K562 (cell line): ENCODE measurements around the gene RASL11A. TPM values are rescaled to one million over a fixed set of nuclear protein-coding genes. Genes with fewer than 3 reads are reported as not detected.
A peak's percentile ranks its signal among the peaks of the same experiment; 100 is the strongest.

Experiments
- EGR1 ChIP-seq: fragments of 450-650 bp; conservative IDR thresholded peaks from 2 replicates; pipeline ENCODE4 v1.6.1; 2017; ENCODE audit warnings: mild to moderate bottlenecking
- FOXM1 ChIP-seq, 2 experiments: fragments of 450-650 bp in 1 of 2; sonication (generic) in 1 of 2; formaldehyde crosslinking in 1 of 2; IDR thresholded peaks; 2 replicates each; pipeline versions ENCODE4 v1.6.1 to v1.9.0; 2017 to 2022; ENCODE audit warnings: low read depth in 2 of 2, mild to moderate bottlenecking in 2 of 2, missing genetic modification reagents in 1 of 2, moderate library complexity in 1 of 2
- HDAC1 ChIP-seq, 2 experiments: fragments of 450-650 bp; IDR thresholded peaks; 2 replicates each; pipeline ENCODE4 v1.6.1; 2016 to 2017; ENCODE audit warnings: inconsistent platforms in 1 of 2, mild to moderate bottlenecking in 1 of 2, moderate library complexity in 1 of 2
- HDAC3 ChIP-seq: fragments of 450-650 bp; IDR thresholded peaks from 2 replicates; pipeline ENCODE4 v1.6.1; 2018; ENCODE audit warnings: borderline replicate concordance, mild to moderate bottlenecking, moderate library complexity; ENCODE audit not compliant: partially characterized antibody
- KDM1A ChIP-seq, 2 experiments: fragments of 450-650 bp; IDR thresholded peaks; 2 replicates each; pipeline ENCODE4 v1.6.1; 2016; ENCODE audit warnings: mild to moderate bottlenecking in 2 of 2
- MAX ChIP-seq: sonication (generic); formaldehyde crosslinking; IDR thresholded peaks from 2 replicates; pipeline ENCODE4 v1.9.0; 2022; ENCODE audit warnings: mild to moderate bottlenecking, missing genetic modification reagents
- MCM7 ChIP-seq, 2 experiments: fragments of 450-650 bp; IDR thresholded peaks; 2 replicates each; pipeline ENCODE4 v1.6.1; 2016 to 2018
- MECOM ChIP-seq: fragments of 250-450 bp; sonication (Bioruptor Pico); IDR thresholded peaks from 2 replicates; pipeline ENCODE4 v1.8.0; 2022; ENCODE audit warnings: inconsistent platforms
- MTA1 ChIP-seq: fragments of 450-650 bp; IDR thresholded peaks from 2 replicates; pipeline ENCODE4 v1.6.1; 2017; ENCODE audit warnings: borderline replicate concordance
- MTA2 ChIP-seq: fragments of 450-650 bp; IDR thresholded peaks from 2 replicates; pipeline ENCODE4 v1.6.1; 2016; ENCODE audit warnings: low read depth
- MYBL2 ChIP-seq, 2 experiments: fragments of 450-650 bp in 1 of 2; sonication (generic) in 1 of 2; formaldehyde crosslinking in 1 of 2; IDR thresholded peaks; 2 replicates each; pipeline versions ENCODE4 v1.6.1 to v1.8.1; 2017 to 2022; ENCODE audit warnings: borderline replicate concordance in 1 of 2, inconsistent platforms in 1 of 2, low read depth in 1 of 2, mild to moderate bottlenecking in 1 of 2, missing genetic modification reagents in 1 of 2, moderate library complexity in 1 of 2
- NCOA1 ChIP-seq: fragments of 450-650 bp; IDR thresholded peaks from 2 replicates; pipeline ENCODE4 v1.6.1; 2016; ENCODE audit warnings: low read depth
- NRF1 ChIP-seq, 2 experiments: fragments of 450-650 bp; IDR thresholded peaks in 1 of 2; conservative IDR thresholded peaks in 1 of 2; 2 replicates each; pipeline ENCODE4 v1.6.1; 2014; ENCODE audit warnings: mild to moderate bottlenecking in 2 of 2
- PML ChIP-seq: IDR thresholded peaks from 2 replicates; pipeline ENCODE4 v1.6.1; 2012; ENCODE audit warnings: low read length, inconsistent platforms
- POLR2AphosphoS5 ChIP-seq: IDR thresholded peaks from 2 replicates; pipeline ENCODE4 v1.6.1; 2011; ENCODE audit warnings: mild to moderate bottlenecking, low read depth, low read length, moderate library complexity; ENCODE audit not compliant: control insufficient read depth, insufficient read depth
- RBM14 ChIP-seq: fragments of 200-400 bp; formaldehyde crosslinking; IDR thresholded peaks from 2 replicates; pipeline ENCODE4 v1.6.1; 2018; ENCODE audit warnings: low read depth, mild to moderate bottlenecking, low read length, moderate library complexity, borderline replicate concordance; ENCODE audit not compliant: insufficient read depth
- SMARCB1 ChIP-seq: IDR thresholded peaks from 2 replicates; pipeline ENCODE4 v1.6.1; 2011; ENCODE audit warnings: improper control_type of control experiment, low read depth; ENCODE audit not compliant: insufficient read length
- STAT6 ChIP-seq: sonication (generic); formaldehyde crosslinking; IDR thresholded peaks from 2 replicates; pipeline ENCODE4 v1.8.1; 2023; ENCODE audit warnings: mild to moderate bottlenecking, missing genetic modification reagents
- ZNF263 ChIP-seq: sonication (generic); formaldehyde crosslinking; IDR thresholded peaks from 2 replicates; pipeline ENCODE4 v1.8.0; 2022; ENCODE audit warnings: mild to moderate bottlenecking, missing genetic modification reagents, borderline replicate concordance
- ZNF699 ChIP-seq: fragments of 250-450 bp; sonication (Bioruptor Pico); IDR thresholded peaks from 2 replicates; pipeline ENCODE4 v1.8.0; 2021; ENCODE audit warnings: mild to moderate bottlenecking, moderate library complexity; ENCODE audit not compliant: insufficient replicate concordance
- ZNF785 ChIP-seq: fragments of 250-450 bp; sonication (Bioruptor Pico); IDR thresholded peaks from 2 replicates; pipeline ENCODE4 v1.4.0; 2020; ENCODE audit warnings: mild to moderate bottlenecking
- ZZZ3 ChIP-seq: fragments of 450-650 bp; IDR thresholded peaks from 2 replicates; pipeline ENCODE4 v1.6.1; 2016; ENCODE audit warnings: antibody characterized with exemption, mild to moderate bottlenecking, moderate library complexity
- polyA plus RNA-seq, 8 experiments: library from polyadenylated mRNA; depleted of rRNA in 4 of 8; stranded (reverse) in 5 of 8; unstranded in 3 of 8; fragments of >200 nt; fragmentation: Nextera tagmentation in 2 of 8; fragmentation: Illumina TruSeq in 1 of 8; extraction: Ambion mirVana in 2 of 8; extraction: Trizol in 1 of 8; gene quantifications; 2 replicates each; pipeline versions ENCODE4 v1.2.1 to v1.2.3, GENCODE V29; 2011 to 2014; ENCODE audit warnings: inconsistent platforms in 1 of 8, missing spikeins in 1 of 8
- total RNA-seq, 7 experiments: library from RNA; depleted of rRNA in 6 of 7; stranded (reverse); fragments of >200 nt in 6 of 7; fragmentation: Illumina TruSeq in 2 of 7; extraction: Trizol in 2 of 7; gene quantifications; 2 replicates each; pipeline versions ENCODE4 v1.2.1 to v1.2.3, GENCODE V29; 2011 to 2021; ENCODE audit warnings: low replicate concordance in 1 of 7
- TF ChIP-seq, protein P1 (sequence below): fragments of 200-800 bp; sonication (Bioruptor generic); IDR thresholded peaks from 2 replicates; pipeline ENCODE4 v1.6.1; 2017; ENCODE audit warnings: missing genetic modification characterization, missing compliant biosample characterization

The RASL11A gene
- total and polyA plus RNA-seq, 9 of the 15 experiments (the other 6 are each of a cell fraction or from before 2014, with no cell fraction given), result 0.11 to 2.2 (median 1.5) TPM; not detected in 1

DNA sequence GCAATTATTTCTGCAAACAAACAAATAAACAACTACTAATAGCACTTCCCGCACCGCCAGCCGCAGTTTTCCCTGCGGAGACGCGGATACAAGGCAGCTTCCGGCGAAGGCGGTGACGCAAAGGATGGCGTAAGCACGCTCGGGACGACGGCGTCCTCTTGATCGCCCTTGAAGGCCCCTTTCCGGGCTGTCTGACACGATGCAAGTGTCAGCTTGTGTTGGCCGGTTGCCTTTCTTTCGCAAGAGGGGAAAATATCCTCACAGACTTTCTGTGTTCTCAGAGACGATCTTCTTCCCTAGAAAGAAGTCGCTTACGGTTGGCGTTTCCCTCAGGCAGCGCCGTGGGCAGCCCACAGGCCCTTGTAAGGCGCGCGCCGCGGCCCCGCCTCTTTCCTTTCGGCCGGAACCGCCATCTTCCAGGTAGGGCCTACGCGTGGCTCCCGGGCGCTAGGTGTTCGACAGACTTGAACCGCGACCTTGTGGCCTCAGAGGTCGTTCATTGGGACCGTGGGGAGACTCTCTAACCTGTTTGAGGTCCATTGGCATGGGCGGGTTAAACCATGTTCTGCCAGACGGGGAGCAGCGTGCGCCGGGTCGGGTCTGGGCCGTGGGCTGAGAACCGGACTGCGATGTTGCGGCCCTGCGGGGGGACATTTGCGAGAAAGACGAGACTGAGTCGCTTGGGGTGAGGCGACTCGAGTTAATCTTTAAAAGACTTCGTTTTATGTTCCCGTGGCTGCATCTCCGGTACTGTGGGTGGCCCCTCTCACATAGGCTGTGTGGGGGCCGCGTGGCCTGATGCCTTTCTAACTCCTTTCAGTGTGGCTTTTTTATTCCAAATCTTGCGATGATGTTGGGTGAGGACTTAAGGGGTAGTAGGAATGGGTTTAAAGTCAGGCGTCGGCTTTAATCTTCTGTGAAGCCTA, 19.2 kb upstream of the RASL11A start, which contains the start of gene RPL21 (continued):
- TF ChIP-seq FOXM1 (IDR thresholded peaks at IDR 0.05; ENCODE audit: low read depth) (no peak), FOXM1 (CRISPR knock-in tag; IDR thresholded peaks at IDR 0.05; ENCODE audit: low read depth) (no peak), ZNF263 (0 out of 2 replicates have a peak, but pooled peaks have one; percentile 35), MTA2 (no peak), EGR1 (peak; percentile 18; the same call in 1 of the 2 replicates), MAX (CRISPR knock-in tag) (peak; percentile 90), RBM14 (no peak), HDAC1 (IDR thresholded peaks at IDR 0.05) (peak in 1 of 2 experiments; percentile 55; a peak in 2 of 4 replicates), KDM1A (IDR thresholded peaks at IDR 0.05) (no peak), ZNF699 (CRISPR knock-in tag) (no peak), NCOA1 (peak; percentile 39; the same call in 1 of the 2 replicates), PML (peak; percentile 23; the same call in 1 of the 2 replicates), MTA1 (peak; percentile 82), MCM7 (IDR thresholded peaks at IDR 0.05) (no peak), SMARCB1 (no peak), MYBL2 (IDR thresholded peaks at IDR 0.05; ENCODE audit: low read depth) (no peak), MYBL2 (CRISPR knock-in tag; IDR thresholded peaks at IDR 0.05; ENCODE audit: borderline replicate concordance) (no peak), MECOM (no peak), HDAC3 (no peak), STAT6 (no peak), POLR2AphosphoS5 (peak; percentile 79; the same call in 1 of the 2 replicates), ZNF785 (CRISPR knock-in tag) (no peak), NRF1 (conservative IDR thresholded peaks at IDR 0.05 in 1 of 2, IDR thresholded peaks at IDR 0.05 in 1 of 2) (peak; percentile 52 to 64), ZZZ3 (peak; percentile 80)
- TF ChIP-seq, protein P1, sequence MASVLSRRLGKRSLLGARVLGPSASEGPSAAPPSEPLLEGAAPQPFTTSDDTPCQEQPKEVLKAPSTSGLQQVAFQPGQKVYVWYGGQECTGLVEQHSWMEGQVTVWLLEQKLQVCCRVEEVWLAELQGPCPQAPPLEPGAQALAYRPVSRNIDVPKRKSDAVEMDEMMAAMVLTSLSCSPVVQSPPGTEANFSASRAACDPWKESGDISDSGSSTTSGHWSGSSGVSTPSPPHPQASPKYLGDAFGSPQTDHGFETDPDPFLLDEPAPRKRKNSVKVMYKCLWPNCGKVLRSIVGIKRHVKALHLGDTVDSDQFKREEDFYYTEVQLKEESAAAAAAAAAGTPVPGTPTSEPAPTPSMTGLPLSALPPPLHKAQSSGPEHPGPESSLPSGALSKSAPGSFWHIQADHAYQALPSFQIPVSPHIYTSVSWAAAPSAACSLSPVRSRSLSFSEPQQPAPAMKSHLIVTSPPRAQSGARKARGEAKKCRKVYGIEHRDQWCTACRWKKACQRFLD (CRISPR knock-in tag), result 0 out of 2 replicates have a peak, but pooled peaks have one; percentile 51
